ENCODE results near the gene IYD.

The IYD gene

DNA sequence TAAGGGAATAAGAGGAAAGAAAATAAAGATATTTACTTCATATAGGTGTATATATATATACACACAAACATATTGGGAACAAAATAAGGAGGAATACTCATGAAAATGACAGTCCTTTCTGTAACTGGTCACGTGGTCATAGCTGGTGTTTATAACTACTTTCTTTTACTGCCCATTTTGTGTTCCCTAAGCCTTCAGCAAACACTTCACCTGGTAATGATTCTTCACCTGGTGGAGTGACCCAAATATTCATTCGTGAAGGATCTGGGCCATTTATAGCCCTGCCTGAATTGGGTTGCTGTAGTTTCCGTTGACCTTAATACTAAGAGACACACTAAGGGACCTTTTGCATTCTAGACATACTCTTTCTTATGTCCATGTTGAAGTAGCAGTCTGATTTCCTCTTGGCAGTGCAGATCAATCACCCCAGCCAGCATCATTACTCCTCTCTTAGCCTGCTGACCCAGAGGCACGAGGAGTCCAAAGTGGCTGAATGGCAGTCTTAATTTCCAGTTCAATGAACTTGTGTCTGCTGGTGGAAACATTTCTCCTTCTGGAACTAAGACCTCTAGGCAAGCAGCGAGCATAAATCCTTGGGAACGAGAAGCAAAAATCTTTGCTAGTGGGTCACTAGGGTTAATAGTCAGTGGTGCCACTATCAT is 39.9 kb upstream of the IYD start:
- Histone ChIP-seq H2BK15ac (ENCODE audit: low read length) (no peak overlapping the region), H2AK5ac (ENCODE audit: low read depth, low read length) (no peak overlapping the region), H2BK5ac (ENCODE audit: low read length) (no peak overlapping the region), H3K14ac (ENCODE audit: low read length) (no peak overlapping the region), H3K27ac (replicated peaks; ENCODE audit: low read length) (no peak overlapping the region), H3K23ac (ENCODE audit: low read depth, low read length, poor library complexity) (no peak overlapping the region), H3K79me1 (ENCODE audit: low read depth, low read length) (no peaks in the 10 kb centered on the region), H3K36me3 (replicated peaks in 1 of 2; ENCODE audit: control insufficient read depth in 2 of 2, insufficient read depth in 2 of 2, low read length in 2 of 2) (no peaks in the 10 kb centered on the region), H3K4me1 (ENCODE audit: control insufficient read depth in 2 of 2, insufficient read depth in 1 of 2, low read depth in 1 of 2, low read length in 2 of 2) (peaks cover 3 to 5% of the 10 kb centered on the region in 2 donors), H3K27me3 (ENCODE audit: control insufficient read depth in 3 of 3, insufficient read depth in 3 of 3, low read depth in 1 of 3, low read length in 3 of 3) (no peaks in the 10 kb centered on the region), H3K4me2 (ENCODE audit: insufficient read depth, low read length, poor library complexity, severe bottlenecking) (no peak overlapping the region), H3K9ac (ENCODE audit: low read depth, low read length, poor library complexity) (no peak overlapping the region), H3K9me3 (replicated peaks in 1 of 2; ENCODE audit: control insufficient read depth in 2 of 2, insufficient read depth in 1 of 2, low read depth in 1 of 2, low read length in 2 of 2) (peaks cover 0 to 5% of the 10 kb centered on the region in 2 donors), H2BK12ac (ENCODE audit: low read length) (no peak overlapping the region), H2AFZ (ENCODE audit: low read length) (no peak overlapping the region), H4K8ac (ENCODE audit: low read depth, low read length) (no peak overlapping the region), H3K4ac (ENCODE audit: low read length) (no peak overlapping the region), H2BK120ac (ENCODE audit: low read depth, low read length) (no peak overlapping the region), H3K4me3 (ENCODE audit: low read length in 2 of 2) (no peak overlapping the region), H3K18ac (ENCODE audit: low read length) (no peak overlapping the region), H4K91ac (ENCODE audit: low read depth, low read length, poor library complexity) (no peak overlapping the region)
- no CpG with 5 or more reads among the region's 6 CpGs for WGBS, 2 donors (ENCODE audit: extremely low coverage in 2 of 2, insufficient read length in 2 of 2, insufficient replicate concordance in 1 of 2)
- no peak for DNase-seq (ENCODE audit: low spot score)

DNA sequence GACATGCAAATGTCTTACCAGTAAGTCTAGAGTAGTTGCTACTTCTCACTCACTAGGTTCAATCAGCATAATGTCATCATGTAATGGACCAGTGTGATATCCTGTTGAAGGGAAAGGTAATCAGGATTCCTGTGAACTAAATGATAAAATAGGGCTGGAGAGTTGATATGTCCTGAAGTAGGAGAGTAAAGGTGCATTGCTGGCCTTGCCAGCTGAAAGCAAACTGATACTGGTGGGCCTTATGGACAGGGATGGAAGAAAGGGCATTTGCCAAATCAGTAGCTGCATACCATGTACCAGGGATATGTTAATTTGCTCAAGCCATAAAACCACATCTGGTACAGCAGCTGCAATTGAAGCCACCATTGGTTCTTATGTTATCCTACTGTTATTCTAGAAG is 37.5 kb upstream of the IYD start:
- no peak overlapping the region for H3K4me2 ChIP-seq (ENCODE audit: insufficient read depth, low read length, poor library complexity, severe bottlenecking)
- H3K79me1 ChIP-seq (ENCODE audit: low read depth, low read length), result no peaks in the 10 kb centered on the region
- peaks cover 5 to 7% of the 10 kb centered on the region in 2 donors for H3K4me1 ChIP-seq (ENCODE audit: control insufficient read depth in 2 of 2, insufficient read depth in 1 of 2, low read depth in 1 of 2, low read length in 2 of 2)
- no peak overlapping the region for H2BK15ac ChIP-seq (ENCODE audit: low read length)
- no peak for DNase-seq (ENCODE audit: low spot score)
- H2AFZ ChIP-seq (ENCODE audit: low read length), result no peak overlapping the region
- no peak overlapping the region for H4K91ac ChIP-seq (ENCODE audit: low read depth, low read length, poor library complexity)
- no peak overlapping the region for H3K14ac ChIP-seq (ENCODE audit: low read length)
- H2AK5ac ChIP-seq (ENCODE audit: low read depth, low read length), result no peak overlapping the region
- no peak overlapping the region for H3K18ac ChIP-seq (ENCODE audit: low read length)
- no peak overlapping the region for H3K4ac ChIP-seq (ENCODE audit: low read length)
- no peak overlapping the region for H3K4me3 ChIP-seq (ENCODE audit: low read length in 2 of 2)
- H4K8ac ChIP-seq (ENCODE audit: low read depth, low read length), result no peak overlapping the region
- no peak overlapping the region for H3K23ac ChIP-seq (ENCODE audit: low read depth, low read length, poor library complexity)
- peaks cover 0 to 5% of the 10 kb centered on the region in 2 donors for H3K9me3 ChIP-seq (replicated peaks in 1 of 2; ENCODE audit: control insufficient read depth in 2 of 2, insufficient read depth in 1 of 2, low read depth in 1 of 2, low read length in 2 of 2)
- H2BK12ac ChIP-seq (ENCODE audit: low read length), result no peak overlapping the region
- no peak overlapping the region for H2BK120ac ChIP-seq (ENCODE audit: low read depth, low read length)
- H3K9ac ChIP-seq (ENCODE audit: low read depth, low read length, poor library complexity), result no peak overlapping the region
- H3K27me3 ChIP-seq (ENCODE audit: control insufficient read depth in 3 of 3, insufficient read depth in 3 of 3, low read depth in 1 of 3, low read length in 3 of 3), result no peaks in the 10 kb centered on the region
- no peaks in the 10 kb centered on the region for H3K36me3 ChIP-seq (replicated peaks in 1 of 2; ENCODE audit: control insufficient read depth in 2 of 2, insufficient read depth in 2 of 2, low read length in 2 of 2)
- H3K27ac ChIP-seq (replicated peaks; ENCODE audit: low read length), result no peak overlapping the region
- H2BK5ac ChIP-seq (ENCODE audit: low read length), result no peak overlapping the region

DNA sequence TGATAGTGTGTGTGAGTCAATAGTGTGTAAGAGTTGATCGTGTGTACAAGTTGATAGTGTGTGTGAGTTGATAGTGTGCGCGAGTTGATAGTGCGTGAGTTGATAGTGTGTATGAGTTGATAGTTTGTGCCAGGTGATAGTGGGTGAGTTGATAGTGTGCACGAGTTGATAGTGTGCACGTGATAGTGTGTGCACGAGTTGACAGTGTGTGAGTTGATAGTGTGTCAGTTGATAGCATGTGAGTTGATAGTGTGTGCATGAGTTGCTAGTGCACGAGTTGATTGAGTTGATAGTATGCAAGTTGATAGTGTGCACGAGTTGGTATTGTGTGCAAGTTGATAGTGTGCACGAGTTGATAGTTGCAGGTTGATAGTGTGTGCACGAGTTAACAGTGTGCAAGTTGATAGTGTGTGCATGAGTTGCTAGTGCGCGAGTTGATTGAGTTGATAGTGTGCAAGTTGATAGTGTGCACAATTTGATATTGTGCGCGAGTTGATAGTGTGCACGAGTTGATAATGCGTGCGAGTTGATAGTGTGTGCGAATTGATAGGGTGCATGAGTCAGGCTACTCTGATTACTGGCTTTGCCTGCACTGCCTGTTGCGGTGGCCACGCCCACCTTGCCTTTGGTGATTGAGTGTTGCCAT is 35.8 kb upstream of the IYD start:
- H2BK15ac ChIP-seq (ENCODE audit: low read length), result no peak overlapping the region
- H3K18ac ChIP-seq (ENCODE audit: low read length), result no peak overlapping the region
- no peak overlapping the region for H3K23ac ChIP-seq (ENCODE audit: low read depth, low read length, poor library complexity)
- H2BK120ac ChIP-seq (ENCODE audit: low read depth, low read length), result no peak overlapping the region
- no peak overlapping the region for H3K9ac ChIP-seq (ENCODE audit: low read depth, low read length, poor library complexity)
- no peak overlapping the region for H3K4ac ChIP-seq (ENCODE audit: low read length)
- no peak overlapping the region for H3K27ac ChIP-seq (replicated peaks; ENCODE audit: low read length)
- no peak overlapping the region for H3K4me2 ChIP-seq (ENCODE audit: insufficient read depth, low read length, poor library complexity, severe bottlenecking)
- no peak overlapping the region for H3K14ac ChIP-seq (ENCODE audit: low read length)
- no peak overlapping the region for H4K8ac ChIP-seq (ENCODE audit: low read depth, low read length)
- no peak overlapping the region for H2BK5ac ChIP-seq (ENCODE audit: low read length)
- no peaks in the 10 kb centered on the region for H3K36me3 ChIP-seq (replicated peaks in 1 of 2; ENCODE audit: control insufficient read depth in 2 of 2, insufficient read depth in 2 of 2, low read length in 2 of 2)
- H2AK5ac ChIP-seq (ENCODE audit: low read depth, low read length), result no peak overlapping the region
- H4K91ac ChIP-seq (ENCODE audit: low read depth, low read length, poor library complexity), result no peak overlapping the region
- H2AFZ ChIP-seq (ENCODE audit: low read length), result no peak overlapping the region
- DNase-seq (ENCODE audit: low spot score), result no peak
- no peak overlapping the region for H3K4me3 ChIP-seq (ENCODE audit: low read length in 2 of 2)
- H3K27me3 ChIP-seq (ENCODE audit: control insufficient read depth in 3 of 3, insufficient read depth in 3 of 3, low read depth in 1 of 3, low read length in 3 of 3), result no peaks in the 10 kb centered on the region
- no peak overlapping the region for H2BK12ac ChIP-seq (ENCODE audit: low read length)
- H3K9me3 ChIP-seq (replicated peaks in 1 of 2; ENCODE audit: control insufficient read depth in 2 of 2, insufficient read depth in 1 of 2, low read depth in 1 of 2, low read length in 2 of 2), result peaks cover 0 to 5% of the 10 kb centered on the region in 2 donors
- no peaks in the 10 kb centered on the region for H3K79me1 ChIP-seq (ENCODE audit: low read depth, low read length)
- peaks cover 2 to 4% of the 10 kb centered on the region in 2 donors for H3K4me1 ChIP-seq (ENCODE audit: control insufficient read depth in 2 of 2, insufficient read depth in 1 of 2, low read depth in 1 of 2, low read length in 2 of 2)
- 100% methylated on average over 11 of the region's 21 CpGs; no CpG with 5 or more reads in 1 of the 2 donors for WGBS, 2 donors (ENCODE audit: extremely low coverage in 2 of 2, insufficient read length in 2 of 2, insufficient replicate concordance in 1 of 2)

- H3K79me1 ChIP-seq (ENCODE audit: low read depth, low read length), result no peaks in the 10 kb centered on the region
- no peak overlapping the region for H2BK5ac ChIP-seq (ENCODE audit: low read length)
- H4K91ac ChIP-seq (ENCODE audit: low read depth, low read length, poor library complexity), result no peak overlapping the region
- no peak overlapping the region for H3K23ac ChIP-seq (ENCODE audit: low read depth, low read length, poor library complexity)
- no peak overlapping the region for H3K4me2 ChIP-seq (ENCODE audit: insufficient read depth, low read length, poor library complexity, severe bottlenecking)
- H2AFZ ChIP-seq (ENCODE audit: low read length), result no peak overlapping the region
- no peak overlapping the region for H2BK12ac ChIP-seq (ENCODE audit: low read length)
- DNase-seq (ENCODE audit: low spot score), result no peak
- no peak overlapping the region for H2BK15ac ChIP-seq (ENCODE audit: low read length)
- H4K8ac ChIP-seq (ENCODE audit: low read depth, low read length), result no peak overlapping the region
- H3K4me3 ChIP-seq (ENCODE audit: low read length in 2 of 2), result no peak overlapping the region
- H3K14ac ChIP-seq (ENCODE audit: low read length), result no peak overlapping the region
- no peaks in the 10 kb centered on the region for H3K27me3 ChIP-seq (ENCODE audit: control insufficient read depth in 3 of 3, insufficient read depth in 3 of 3, low read depth in 1 of 3, low read length in 3 of 3)
- peaks cover 2 to 4% of the 10 kb centered on the region in 2 donors for H3K4me1 ChIP-seq (ENCODE audit: control insufficient read depth in 2 of 2, insufficient read depth in 1 of 2, low read depth in 1 of 2, low read length in 2 of 2)
- H2BK120ac ChIP-seq (ENCODE audit: low read depth, low read length), result no peak overlapping the region
- no peak overlapping the region for H2AK5ac ChIP-seq (ENCODE audit: low read depth, low read length)
- H3K4ac ChIP-seq (ENCODE audit: low read length), result no peak overlapping the region
- H3K27ac ChIP-seq (replicated peaks; ENCODE audit: low read length), result no peak overlapping the region
- WGBS, 2 donors (ENCODE audit: extremely low coverage in 2 of 2, insufficient read length in 2 of 2, insufficient replicate concordance in 1 of 2), result no CpG with 5 or more reads among the region's 2 CpGs
- H3K36me3 ChIP-seq (replicated peaks in 1 of 2; ENCODE audit: control insufficient read depth in 2 of 2, insufficient read depth in 2 of 2, low read length in 2 of 2), result no peaks in the 10 kb centered on the region
- no peak overlapping the region for H3K18ac ChIP-seq (ENCODE audit: low read length)
- no peak overlapping the region for H3K9ac ChIP-seq (ENCODE audit: low read depth, low read length, poor library complexity)
- H3K9me3 ChIP-seq (replicated peaks in 1 of 2; ENCODE audit: control insufficient read depth in 2 of 2, insufficient read depth in 1 of 2, low read depth in 1 of 2, low read length in 2 of 2), result peaks cover 0 to 5% of the 10 kb centered on the region in 2 donors
Observed at GRCh38 chr6:150333585-150333941, 35.2 kb upstream of the IYD start.
